GM21619 (cell line): Measurements from ENCODE around the gene SLX4.

ENCODE experiments used
- ATAC-seq: cut with Tn5 transposase; IDR thresholded peaks from one replicate; pipeline ENCODE4 v1.9.1; 2021; ENCODE audit not compliant: unreplicated experiment

Gene SLX4

GRCh38 chr16:3601614-3602319 lies 9.6 kb downstream of the SLX4 start:
- no peak for ATAC-seq

- ATAC-seq: no peak
These were observed 11.5 kb downstream of the SLX4 start for GRCh38 chr16:3599922-3600321.

GRCh38 chr16:3599121-3599520 lies 12.3 kb downstream of the SLX4 start:
- no peak for ATAC-seq

GRCh38 chr16:3598236-3598635 lies 13.2 kb downstream of the SLX4 start:
- ATAC-seq: no peak

- ATAC-seq: no peak
These were observed 13.7 kb downstream of the SLX4 start for GRCh38 chr16:3597676-3598075.

GRCh38 chr16:3597226-3597625 lies 14.2 kb downstream of the SLX4 start:
- ATAC-seq: no peak

- no peak for ATAC-seq
These were observed 15.1 kb downstream of the SLX4 start for GRCh38 chr16:3596101-3596861.

- ATAC-seq: no peak
These were observed 15.8 kb downstream of the SLX4 start for GRCh38 chr16:3595521-3596021.

- no peak for ATAC-seq
These were observed 16.3 kb downstream of the SLX4 start for GRCh38 chr16:3595110-3595486.

- no peak for ATAC-seq
These were observed 16.9 kb downstream of the SLX4 start for GRCh38 chr16:3594316-3595109.

GRCh38 chr16:3592559-3592958 lies 18.8 kb downstream of the SLX4 start:
- no peak for ATAC-seq

GRCh38 chr16:3591991-3592390 lies 19.4 kb downstream of the SLX4 start:
- no peak for ATAC-seq

GRCh38 chr16:3591436-3591803 lies 20.0 kb downstream of the SLX4 start:
- ATAC-seq: no peak

GRCh38 chr16:3590736-3591435 lies 20.5 kb downstream of the SLX4 start:
- ATAC-seq: no peak

GRCh38 chr16:3589991-3590701 lies 21.3 kb downstream of the SLX4 start:
- no peak for ATAC-seq

GRCh38 chr16:3589441-3589921 lies 21.9 kb downstream of the SLX4 start:
- no peak for ATAC-seq

- no peak for ATAC-seq
These were observed 22.4 kb downstream of the SLX4 start for GRCh38 chr16:3589001-3589400.

- peak; percentile 65 for ATAC-seq
These were observed 23.8 kb downstream of the SLX4 start for GRCh38 chr16:3587547-3588110.

- ATAC-seq: no peak
These were observed 27.0 kb downstream of the SLX4 start for GRCh38 chr16:3584412-3584811.
